Measurements from ENCODE around the gene SLC6A17. TPM values are rescaled to one million over a fixed set of nuclear protein-coding genes. Genes with fewer than 3 reads are reported as not detected.

Gene SLC6A17
- total RNA-seq, 2 experiments from 2014 or later, result not detected

DNA sequence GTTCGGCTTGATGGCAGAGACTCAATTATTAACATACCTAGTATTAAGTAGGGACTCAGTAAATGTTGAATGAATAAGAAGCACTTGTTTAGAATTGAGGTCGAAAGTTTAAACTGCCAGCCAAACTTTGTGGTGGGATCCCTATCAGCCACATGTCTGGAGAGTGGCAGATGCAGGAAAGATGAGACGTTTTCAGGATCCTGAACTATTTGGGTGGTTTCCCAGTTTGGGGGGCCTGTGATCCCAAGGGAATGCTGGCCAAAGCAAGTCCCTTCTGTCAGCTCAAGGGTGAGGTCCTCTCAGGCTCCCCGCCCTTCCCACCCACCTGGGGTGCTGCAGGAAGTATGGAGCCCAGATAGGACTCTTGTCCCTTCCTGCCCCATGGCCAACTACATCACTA lies 98.5 kb downstream of the SLC6A17 start:
- no peaks in the 10 kb centered on the region for H3K36me3 Mint-ChIP-seq (ENCODE audit: low read depth)
- Histone ChIP-seq H3K27ac (ENCODE audit: low read depth in 1 of 2, low read length in 2 of 2) (no peak overlapping the region), H3K36me3 (ENCODE audit: insufficient read depth, low read length) (no peaks in the 10 kb centered on the region), H3K4me1 (ENCODE audit: insufficient read depth, low read length) (no peaks in the 10 kb centered on the region), H3K27me3 (ENCODE audit: control insufficient read depth in 1 of 2, insufficient read depth in 2 of 2, low read length in 2 of 2) (no peaks in the 10 kb centered on the region), H3K9me3 (ENCODE audit: control insufficient read depth in 1 of 2, insufficient read depth in 1 of 2, low read length in 2 of 2) (no peaks in the 10 kb centered on the region), H3K4me3 (ENCODE audit: low read length) (no peak overlapping the region)
- no peak overlapping the region for H3K4me3 Mint-ChIP-seq
- no peak for TF ChIP-seq CTCF (IDR thresholded peaks at IDR 0.05)
- no peaks in the 10 kb centered on the region for H3K9me3 Mint-ChIP-seq
- intact Hi-C loops (cut with DNase I, micrococcal nuclease), result no loop called here
- H3K27ac Mint-ChIP-seq, result no peak overlapping the region
- ChIA-PET POLR2A (no interaction called here), CTCF (no interaction called here)
- H3K4me1 Mint-ChIP-seq (ENCODE audit: low read depth), result no peaks in the 10 kb centered on the region
- no peaks in the 10 kb centered on the region for H3K27me3 Mint-ChIP-seq
- no peak for ATAC-seq (ENCODE audit: poor library complexity)
- DNase-seq, result no peak

DNA sequence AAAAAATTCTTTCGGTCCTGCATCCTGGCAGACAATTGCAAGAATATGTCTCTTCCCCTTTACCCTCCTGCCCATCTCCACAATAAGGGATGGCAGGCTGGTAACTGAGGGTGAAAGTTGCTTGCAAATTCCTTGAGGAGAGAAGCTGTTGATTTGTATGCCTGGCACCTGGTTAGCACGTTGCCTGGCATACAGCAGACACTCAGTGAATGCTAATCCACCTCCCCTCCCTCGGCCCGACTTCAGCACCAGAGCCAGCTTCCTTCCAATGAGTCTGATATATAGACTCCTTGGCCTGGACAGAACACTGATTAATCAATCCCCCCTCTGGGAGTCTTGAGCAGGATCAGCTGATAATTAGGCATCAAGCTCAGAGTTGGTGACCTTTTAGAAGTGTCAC lies 99.0 kb downstream of the SLC6A17 start:
- Histone ChIP-seq H3K27me3 (ENCODE audit: control insufficient read depth in 1 of 2, insufficient read depth in 2 of 2, low read length in 2 of 2) (no peaks in the 10 kb centered on the region), H3K36me3 (ENCODE audit: insufficient read depth, low read length) (no peaks in the 10 kb centered on the region), H3K27ac (ENCODE audit: low read depth in 1 of 2, low read length in 2 of 2) (no peak overlapping the region), H3K9me3 (ENCODE audit: control insufficient read depth in 1 of 2, insufficient read depth in 1 of 2, low read length in 2 of 2) (no peaks in the 10 kb centered on the region), H3K4me1 (ENCODE audit: insufficient read depth, low read length) (no peaks in the 10 kb centered on the region), H3K4me3 (ENCODE audit: low read length) (no peak overlapping the region)
- no peak for DNase-seq
- H3K4me3 Mint-ChIP-seq, result no peak overlapping the region
- no peak overlapping the region for H3K27ac Mint-ChIP-seq
- H3K27me3 Mint-ChIP-seq, result no peaks in the 10 kb centered on the region
- ChIA-PET CTCF (no interaction called here), POLR2A (no interaction called here)
- no peak for ATAC-seq (ENCODE audit: poor library complexity)
- no peaks in the 10 kb centered on the region for H3K9me3 Mint-ChIP-seq
- intact Hi-C loops (cut with DNase I, micrococcal nuclease), result no loop called here
- no peaks in the 10 kb centered on the region for H3K36me3 Mint-ChIP-seq (ENCODE audit: low read depth)
- no peak for TF ChIP-seq CTCF (IDR thresholded peaks at IDR 0.05)
- H3K4me1 Mint-ChIP-seq (ENCODE audit: low read depth), result no peaks in the 10 kb centered on the region

GRCh38 chr1:110250008-110250407 lies 99.7 kb downstream of the SLC6A17 start:
- H3K36me3 Mint-ChIP-seq (ENCODE audit: low read depth), result no peaks in the 10 kb centered on the region
- no peaks in the 10 kb centered on the region for H3K36me3 ChIP-seq (ENCODE audit: insufficient read depth, low read length)
- no peak for DNase-seq

More at GRCh38 chr1:110250008-110250407, 99.7 kb downstream of the SLC6A17 start:
- no peak overlapping the region for H3K27ac ChIP-seq (ENCODE audit: low read depth in 1 of 2, low read length in 2 of 2)
- H3K4me3 ChIP-seq (ENCODE audit: low read length), result no peak overlapping the region
- Mint-ChIP-seq H3K4me3 (no peak overlapping the region), H3K27me3 (no peaks in the 10 kb centered on the region), H3K9me3 (no peaks in the 10 kb centered on the region), H3K27ac (no peak overlapping the region), H3K4me1 (ENCODE audit: low read depth) (peaks cover under 1% of the 10 kb centered on the region)
- intact Hi-C loops (cut with DNase I, micrococcal nuclease), result no loop called here
- no peaks in the 10 kb centered on the region for H3K4me1 ChIP-seq (ENCODE audit: insufficient read depth, low read length)
- ChIA-PET CTCF (no interaction called here), POLR2A (no interaction called here)
- TF ChIP-seq CTCF (IDR thresholded peaks at IDR 0.05), result no peak
- ATAC-seq (ENCODE audit: poor library complexity), result no peak
- no peaks in the 10 kb centered on the region for H3K27me3 ChIP-seq (ENCODE audit: control insufficient read depth in 1 of 2, insufficient read depth in 2 of 2, low read length in 2 of 2)
- no peaks in the 10 kb centered on the region for H3K9me3 ChIP-seq (ENCODE audit: control insufficient read depth in 1 of 2, insufficient read depth in 1 of 2, low read length in 2 of 2)
